Stimulated activated CD4-positive, alpha-beta T cell treated with anti-CD3 and anti-CD28 coated beads, Interleukin-4, amount 100 ng/mL, for 24 hours (primary cell): ENCODE data around the gene MS4A4E.
"Not testable (repeated sequence)": the region's sequence is repeated elsewhere in the genome, so short reads cannot be mapped to it uniquely, and the experiment has no call there.

Experiments used
- DNase-seq: peaks from one replicate; pipeline ENCODE4 v3.0.0-alpha.2; 2020

Gene MS4A4E

GRCh38 chr11:60221181-60221580 lies 21.8 kb downstream of the MS4A4E start:
- DNase-seq: no peak

GRCh38 chr11:60214386-60214785 lies 28.6 kb downstream of the MS4A4E start:
- no peak for DNase-seq

GRCh38 chr11:60211206-60211605 lies 31.7 kb downstream of the MS4A4E start:
- no peak for DNase-seq

- DNase-seq: no peak
Measured at GRCh38 chr11:60209977-60210376, 33.0 kb downstream of the MS4A4E start.

GRCh38 chr11:60208951-60209350 lies 34.0 kb downstream of the MS4A4E start:
- no peak for DNase-seq

GRCh38 chr11:60208146-60208895 lies 34.6 kb downstream of the MS4A4E start:
- DNase-seq: no peak

- no peak for DNase-seq
Measured at GRCh38 chr11:60206616-60207015, 36.3 kb downstream of the MS4A4E start.

GRCh38 chr11:60204922-60205321 lies 38.0 kb downstream of the MS4A4E start:
- no peak for DNase-seq

GRCh38 chr11:60201334-60201733 lies 41.6 kb downstream of the MS4A4E start:
- DNase-seq: not testable (repeated sequence)

GRCh38 chr11:60197442-60197841 lies 45.5 kb downstream of the MS4A4E start:
- DNase-seq: no peak

GRCh38 chr11:60195923-60196368 lies 47.0 kb downstream of the MS4A4E start:
- no peak for DNase-seq

GRCh38 chr11:60194511-60194910 lies 48.4 kb downstream of the MS4A4E start:
- DNase-seq: no peak

- peak; percentile 74 for DNase-seq
Measured at GRCh38 chr11:60193687-60194433, 49.1 kb downstream of the MS4A4E start.

GRCh38 chr11:60192564-60192963 lies 50.4 kb downstream of the MS4A4E start:
- DNase-seq: not testable (repeated sequence)

- DNase-seq: not testable (repeated sequence)
Measured at GRCh38 chr11:60188481-60188880, 54.5 kb downstream of the MS4A4E start.

GRCh38 chr11:60186128-60186527 lies 56.8 kb downstream of the MS4A4E start:
- not testable (repeated sequence) for DNase-seq

GRCh38 chr11:60185512-60185827 lies 57.5 kb downstream of the MS4A4E start:
- DNase-seq: not testable (repeated sequence)

- DNase-seq: no peak
Measured at GRCh38 chr11:60184824-60185511, 58.0 kb downstream of the MS4A4E start.

GRCh38 chr11:60183591-60184205 lies 59.2 kb downstream of the MS4A4E start:
- DNase-seq: no peak

GRCh38 chr11:60182541-60183330 lies 60.2 kb downstream of the MS4A4E start, which contains the start of gene MS4A6A:
MS4A6A (minus strand) TSS chr11:60183083; CDS start chr11:60181727, 1,356 bp downstream.
- DNase-seq: no peak

- DNase-seq: no peak
Measured at GRCh38 chr11:60175860-60176275, 67.1 kb downstream of the MS4A4E start.

- no peak for DNase-seq
Measured at GRCh38 chr11:60172011-60172410, 70.9 kb downstream of the MS4A4E start.
